Cardiac muscle cell (in vitro differentiated cells and primary cell): ENCODE measurements around the gene UBE4B. TPM values are rescaled to one million over a fixed set of nuclear protein-coding genes. Genes with fewer than 3 reads are reported as not detected.

Experiments
- DNase-seq, 2 donors: peaks; one replicate each; pipeline versions ENCODE4 v3.0.0 to v3.0.0-alpha.2; 2010 to 2017; ENCODE audit warnings: low read depth in 1 of 2, low spot score in 1 of 2
- H3K27ac ChIP-seq: fragments of 200-600 bp; sonication (generic); 2 replicates; pipeline ENCODE4 v1.5.1; 2016
- H3K27me3 ChIP-seq: fragments of 200-600 bp; sonication (generic); 2 replicates; pipeline ENCODE4 v1.6.0; 2016; ENCODE audit warnings: control low read depth
- H3K36me3 ChIP-seq: fragments of 200-600 bp; sonication (generic); 2 replicates; pipeline ENCODE4 v1.5.1; 2016; ENCODE audit warnings: control low read depth
- H3K4me1 ChIP-seq: fragments of 200-600 bp; sonication (generic); 2 replicates; pipeline ENCODE4 v1.8.1; 2017; ENCODE audit warnings: low read depth, mild to moderate bottlenecking, mixed run types
- H3K4me3 ChIP-seq: fragments of 200-600 bp; sonication (generic); 2 replicates; pipeline ENCODE4 v1.5.1; 2016; ENCODE audit warnings: mild to moderate bottlenecking
- H3K9me3 ChIP-seq: fragments of 200-600 bp; sonication (generic); 2 replicates; pipeline ENCODE4 v1.5.1; 2017; ENCODE audit warnings: low read depth, mild to moderate bottlenecking, control low read depth
- polyA plus RNA-seq: library from polyadenylated mRNA; unstranded; fragments of >200 nt; fragmentation: Nextera tagmentation; extraction: Ambion mirVana; gene quantifications from 2 replicates; pipeline ENCODE4 v1.2.1, GENCODE V29; 2016
- total RNA-seq: library from RNA; depleted of rRNA; stranded (reverse); fragments of >200 nt; gene quantifications from 2 replicates; pipeline ENCODE4 v1.2.3, GENCODE V29; 2016
- TF ChIP-seq, protein P1 (sequence below): IDR thresholded peaks from 2 replicates; pipeline ENCODE4 v1.5.1; 2012; ENCODE audit warnings: low read depth, mild to moderate bottlenecking, low read length

Gene UBE4B
- total and polyA plus RNA-seq, 2 experiments from 2014 or later, result 34.1 to 72.0 TPM

DNA sequence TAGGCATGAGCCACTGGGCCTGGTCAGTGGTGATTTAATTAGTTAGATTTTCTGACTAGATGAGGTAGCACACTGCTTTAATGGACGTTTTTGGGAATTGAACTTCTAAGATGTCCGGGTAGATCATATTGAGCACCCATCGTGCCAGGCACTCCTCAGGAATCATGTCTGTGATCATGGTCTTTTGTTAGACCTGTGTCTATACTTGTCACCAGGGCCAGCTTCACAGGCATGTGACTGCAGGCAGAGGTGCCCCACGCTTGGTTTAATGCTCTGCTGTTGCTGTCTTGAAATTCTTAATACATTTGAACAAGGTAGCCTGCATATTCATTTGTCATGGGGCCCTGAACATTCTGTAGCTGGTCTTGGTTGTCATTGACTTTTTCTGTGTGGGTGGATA lies 19.6 kb downstream of the UBE4B start:
- Histone ChIP-seq H3K27ac (no peak overlapping the region), H3K27me3 (no peaks in the 10 kb centered on the region), H3K4me1 (peaks cover 3% of the 10 kb centered on the region), H3K9me3 (no peaks in the 10 kb centered on the region), H3K36me3 (no peaks in the 10 kb centered on the region), H3K4me3 (no peak overlapping the region)
- TF ChIP-seq, protein P1, sequence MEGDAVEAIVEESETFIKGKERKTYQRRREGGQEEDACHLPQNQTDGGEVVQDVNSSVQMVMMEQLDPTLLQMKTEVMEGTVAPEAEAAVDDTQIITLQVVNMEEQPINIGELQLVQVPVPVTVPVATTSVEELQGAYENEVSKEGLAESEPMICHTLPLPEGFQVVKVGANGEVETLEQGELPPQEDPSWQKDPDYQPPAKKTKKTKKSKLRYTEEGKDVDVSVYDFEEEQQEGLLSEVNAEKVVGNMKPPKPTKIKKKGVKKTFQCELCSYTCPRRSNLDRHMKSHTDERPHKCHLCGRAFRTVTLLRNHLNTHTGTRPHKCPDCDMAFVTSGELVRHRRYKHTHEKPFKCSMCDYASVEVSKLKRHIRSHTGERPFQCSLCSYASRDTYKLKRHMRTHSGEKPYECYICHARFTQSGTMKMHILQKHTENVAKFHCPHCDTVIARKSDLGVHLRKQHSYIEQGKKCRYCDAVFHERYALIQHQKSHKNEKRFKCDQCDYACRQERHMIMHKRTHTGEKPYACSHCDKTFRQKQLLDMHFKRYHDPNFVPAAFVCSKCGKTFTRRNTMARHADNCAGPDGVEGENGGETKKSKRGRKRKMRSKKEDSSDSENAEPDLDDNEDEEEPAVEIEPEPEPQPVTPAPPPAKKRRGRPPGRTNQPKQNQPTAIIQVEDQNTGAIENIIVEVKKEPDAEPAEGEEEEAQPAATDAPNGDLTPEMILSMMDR, result no peak
- DNase-seq, result no peak

DNA sequence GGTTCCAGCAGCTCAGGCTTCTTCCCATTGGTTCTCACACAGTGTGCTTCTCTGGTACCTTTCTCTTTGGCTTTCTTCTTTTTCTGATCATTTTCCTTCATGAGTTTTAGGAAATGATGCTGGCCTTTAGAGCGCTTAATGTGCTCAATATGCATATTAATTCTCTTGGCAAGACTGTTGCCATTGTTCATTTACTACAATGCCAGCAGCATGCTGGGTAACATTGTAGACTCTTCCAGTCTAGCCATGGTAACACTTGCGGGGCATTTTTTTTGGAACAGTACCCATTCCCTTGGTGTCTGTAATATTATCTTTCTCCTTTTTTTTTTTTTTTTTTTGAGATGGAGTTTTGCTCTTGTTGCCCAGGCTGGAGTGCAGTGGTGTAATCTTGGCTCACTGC lies 21.7 kb downstream of the UBE4B start:
- no peak for DNase-seq
- TF ChIP-seq, protein P1, result no peak
- no peaks in the 10 kb centered on the region for H3K9me3 ChIP-seq
- H3K4me1 ChIP-seq, result peaks cover 7% of the 10 kb centered on the region
- H3K27ac ChIP-seq, result no peak overlapping the region
- H3K4me3 ChIP-seq, result no peak overlapping the region
- no peaks in the 10 kb centered on the region for H3K27me3 ChIP-seq
- no peaks in the 10 kb centered on the region for H3K36me3 ChIP-seq

DNA sequence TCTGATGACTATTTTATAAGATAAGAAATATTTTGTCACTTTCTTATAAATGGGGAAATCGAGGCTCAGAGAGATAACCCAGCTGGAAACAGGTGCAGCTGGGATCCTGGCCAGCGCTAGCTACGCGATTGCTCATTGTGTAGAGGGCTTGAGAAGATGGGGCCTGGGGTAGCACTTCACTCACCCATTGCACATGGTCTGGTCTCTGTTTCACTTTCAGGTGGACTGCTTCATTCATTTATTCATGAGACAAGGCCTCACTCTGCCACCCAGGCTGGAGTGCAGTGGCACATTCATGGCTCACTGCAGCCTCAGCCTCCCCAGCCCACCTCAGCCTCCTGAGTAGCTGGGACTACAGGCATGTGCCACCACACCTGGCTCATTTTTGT lies 23.8 kb downstream of the UBE4B start:
- DNase-seq, result no peak
- Histone ChIP-seq H3K4me3 (no peak overlapping the region), H3K27ac (no peak overlapping the region), H3K9me3 (no peaks in the 10 kb centered on the region), H3K36me3 (no peaks in the 10 kb centered on the region), H3K27me3 (no peaks in the 10 kb centered on the region), H3K4me1 (peaks cover 7% of the 10 kb centered on the region)
- TF ChIP-seq, protein P1, result no peak

DNA sequence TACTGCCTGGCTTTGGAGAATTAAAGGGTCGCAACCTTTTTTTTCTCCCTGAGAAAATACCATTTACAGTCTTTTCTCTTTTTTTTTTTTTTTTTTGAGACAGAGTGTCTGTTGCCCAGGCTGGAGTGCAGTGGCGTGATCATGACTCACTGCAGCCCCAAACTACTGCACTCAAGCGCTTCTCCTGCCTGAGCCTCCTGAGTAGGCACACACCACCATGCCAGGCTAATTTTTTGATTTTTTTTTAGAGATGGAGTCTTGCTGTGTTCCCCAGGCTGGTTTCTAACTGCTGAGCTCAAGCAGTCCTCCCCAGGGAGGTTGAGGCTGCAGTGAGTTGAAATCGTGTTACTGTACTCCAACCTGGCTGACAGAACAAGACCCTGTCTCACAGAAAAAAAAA lies 24.6 kb downstream of the UBE4B start:
- Histone ChIP-seq H3K36me3 (no peaks in the 10 kb centered on the region), H3K4me3 (no peak overlapping the region), H3K4me1 (peaks cover 7% of the 10 kb centered on the region), H3K27me3 (no peaks in the 10 kb centered on the region), H3K27ac (peak overlapping the region; percentile 48), H3K9me3 (no peaks in the 10 kb centered on the region)
- peak in 1 of 2 donors; percentile 55 for DNase-seq
- TF ChIP-seq, protein P1, result no peak

DNA sequence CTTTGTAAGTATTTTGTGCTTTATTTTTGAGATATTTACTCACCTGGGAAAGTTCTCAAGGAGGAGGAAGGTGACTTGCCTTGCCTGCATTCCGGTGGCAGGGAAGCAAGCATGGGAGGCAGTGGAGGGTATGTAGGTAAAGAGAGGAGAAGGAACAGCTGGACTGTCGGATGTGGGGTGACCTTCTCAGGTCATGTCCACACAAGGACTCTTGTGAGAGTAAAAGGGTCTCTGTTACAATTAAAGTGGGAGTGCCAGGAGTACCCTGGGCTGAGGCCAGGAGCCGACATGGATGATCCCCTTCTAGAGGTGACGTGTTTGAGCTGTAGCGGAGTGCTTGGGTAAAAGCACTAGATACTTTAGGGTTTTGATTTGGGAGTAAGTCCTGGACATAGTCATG lies 25.0 kb downstream of the UBE4B start:
- Histone ChIP-seq H3K27ac (peak overlapping the region; percentile 48), H3K4me1 (peaks cover 7% of the 10 kb centered on the region), H3K36me3 (no peaks in the 10 kb centered on the region), H3K9me3 (no peaks in the 10 kb centered on the region), H3K27me3 (no peaks in the 10 kb centered on the region), H3K4me3 (no peak overlapping the region)
- TF ChIP-seq, protein P1, result no peak
- no peak for DNase-seq

DNA sequence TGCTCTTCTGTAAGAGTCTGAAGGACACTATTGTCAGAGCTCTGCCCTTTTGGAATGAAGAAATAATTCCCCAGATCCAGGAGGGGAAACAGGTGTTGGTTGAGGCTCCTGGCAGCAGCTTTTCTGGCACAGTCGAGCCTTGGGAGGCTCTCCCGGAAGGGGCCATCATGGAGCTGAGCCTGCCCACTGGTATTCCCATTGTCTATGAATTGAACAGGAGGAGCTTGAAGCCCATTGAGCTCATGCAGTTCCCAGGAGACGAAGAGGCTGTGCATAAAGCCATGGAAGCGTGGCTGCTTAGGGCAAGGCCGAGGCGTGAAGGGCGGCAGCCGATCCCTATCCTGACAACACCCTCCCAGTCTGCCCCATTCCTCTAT lies 26.6 kb downstream of the UBE4B start:
- DNase-seq, result no peak
- Histone ChIP-seq H3K27ac (no peak overlapping the region), H3K27me3 (no peaks in the 10 kb centered on the region), H3K4me3 (no peak overlapping the region), H3K4me1 (peaks cover 13% of the 10 kb centered on the region), H3K36me3 (no peaks in the 10 kb centered on the region), H3K9me3 (no peaks in the 10 kb centered on the region)
- TF ChIP-seq, protein P1, result no peak
